Activated T-cell treated with anti-CD3 and anti-CD28 coated beads for 4 hours (primary cell): Measurements from ENCODE around the gene LRRC10B.

Experiments used
- DNase-seq: peaks from one replicate; pipeline ENCODE4 v3.0.0-alpha.2; 2020

The LRRC10B gene

DNA sequence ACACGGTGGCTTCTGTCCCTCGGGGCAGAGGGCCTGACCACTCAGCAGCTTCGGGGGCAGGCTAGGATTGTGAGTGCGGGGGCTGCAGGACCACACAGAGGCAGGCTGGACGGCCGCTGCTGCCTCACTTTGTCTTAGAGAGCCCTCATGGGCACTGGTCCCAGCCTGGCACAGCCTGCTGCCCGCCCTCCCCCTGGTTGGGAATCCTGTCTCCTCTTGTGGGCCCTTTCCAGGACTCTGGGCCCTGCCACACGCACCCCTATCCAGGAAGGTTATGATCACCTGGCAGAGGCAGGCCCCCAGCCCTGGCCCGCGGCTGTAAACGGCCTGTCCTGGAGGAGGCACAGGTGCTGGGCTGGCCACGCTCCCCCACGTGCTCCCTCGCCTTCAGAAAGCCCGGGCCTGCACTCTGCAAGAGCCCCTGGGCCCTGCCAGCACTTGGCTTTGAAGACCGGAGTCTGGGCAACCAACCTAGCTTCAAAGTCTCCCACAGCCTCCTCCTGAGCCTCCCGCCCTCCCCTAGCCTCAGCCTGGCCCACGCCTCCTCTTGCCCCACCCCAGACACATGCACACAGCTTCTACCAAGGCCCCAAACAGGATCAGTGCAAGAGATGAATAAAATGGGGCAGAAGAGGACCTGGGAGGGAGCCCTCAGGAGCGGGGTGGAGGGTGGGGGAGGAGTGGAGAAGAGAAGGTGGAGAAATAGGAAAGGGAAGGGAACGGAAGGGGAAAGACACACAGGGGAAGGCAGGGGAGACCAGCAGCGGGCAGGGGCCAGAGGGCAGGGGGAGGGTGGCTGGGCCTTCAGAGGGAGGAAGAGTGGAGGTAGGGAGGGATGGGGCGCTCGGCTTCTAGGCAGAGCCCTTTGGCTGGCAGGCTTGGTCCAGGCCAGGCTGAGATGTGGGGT is 41.4 kb downstream of the LRRC10B start:
- DNase-seq: no peak

DNA sequence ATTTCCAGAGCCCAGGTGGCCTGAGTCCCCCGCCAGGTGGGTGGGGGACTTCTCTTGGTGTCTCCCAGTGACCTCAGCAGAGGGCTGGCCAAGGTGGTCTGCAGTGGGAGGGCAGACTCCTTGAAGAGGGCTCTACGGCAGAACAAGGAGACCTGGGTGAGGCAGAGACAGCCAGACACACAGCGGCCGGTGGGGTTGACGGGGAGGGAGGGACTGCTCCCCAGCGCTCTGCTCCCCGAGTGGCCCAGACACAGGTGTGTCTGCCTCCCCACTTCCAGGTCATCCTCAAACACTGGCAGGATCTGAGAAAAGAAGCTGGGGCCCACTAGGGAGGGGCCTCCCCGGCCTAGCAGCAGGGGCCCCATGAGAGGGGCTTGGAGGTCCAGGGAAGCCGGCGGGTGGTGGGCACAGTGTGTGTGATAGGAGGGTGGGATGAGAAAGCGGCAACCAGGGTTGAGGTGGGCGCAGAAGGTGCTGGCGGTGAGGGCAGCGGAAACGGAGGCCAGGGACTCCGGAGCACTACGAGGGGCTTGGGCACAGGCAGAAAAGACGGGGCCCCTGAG is 42.2 kb downstream of the LRRC10B start:
- DNase-seq: no peak

DNA sequence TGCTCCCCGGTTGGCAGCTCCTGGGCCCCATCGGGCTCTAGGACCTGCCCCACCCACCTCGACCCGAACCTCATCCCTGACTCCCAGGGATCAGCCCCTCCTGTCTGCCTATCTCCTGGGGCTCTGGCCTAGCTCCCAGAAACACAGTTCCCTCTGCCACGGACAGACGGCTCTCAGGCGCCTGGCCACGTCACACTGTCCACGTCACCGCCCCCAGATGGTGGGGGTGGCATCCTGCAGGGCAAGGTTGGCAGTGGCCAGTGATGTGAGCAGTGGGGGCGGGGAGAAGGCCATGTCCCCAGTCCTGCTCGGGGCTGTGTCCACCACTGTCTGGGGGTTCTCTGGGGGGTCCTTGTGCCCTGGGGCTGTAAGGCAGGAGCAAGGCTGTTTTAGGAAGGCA is 43.1 kb downstream of the LRRC10B start:
- DNase-seq: no peak

DNA sequence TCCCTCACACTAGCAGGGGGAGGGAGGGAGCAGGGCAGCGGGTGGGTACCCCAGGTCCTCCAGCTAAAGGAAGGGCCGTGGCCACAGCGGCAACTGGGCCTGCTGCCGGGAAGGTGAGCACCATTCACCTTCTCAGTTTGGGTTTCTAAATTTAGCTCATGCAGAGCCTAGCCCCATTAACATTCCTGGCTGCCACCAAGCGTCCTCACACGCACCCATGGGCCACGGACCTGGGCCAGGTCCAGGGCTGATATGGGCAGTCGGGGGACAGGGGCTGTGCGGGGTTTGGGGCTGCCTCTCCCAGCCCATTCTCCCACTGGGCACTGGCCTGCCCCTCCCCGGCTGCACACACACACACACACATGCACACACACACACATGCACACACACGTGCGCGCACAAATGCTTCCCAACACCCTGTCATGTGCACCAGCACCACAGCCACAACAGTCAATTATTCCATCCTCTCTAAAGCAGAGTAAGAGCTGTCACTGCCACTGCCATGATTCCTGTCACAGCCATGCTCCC is 43.6 kb downstream of the LRRC10B start:
- DNase-seq: no peak

DNA sequence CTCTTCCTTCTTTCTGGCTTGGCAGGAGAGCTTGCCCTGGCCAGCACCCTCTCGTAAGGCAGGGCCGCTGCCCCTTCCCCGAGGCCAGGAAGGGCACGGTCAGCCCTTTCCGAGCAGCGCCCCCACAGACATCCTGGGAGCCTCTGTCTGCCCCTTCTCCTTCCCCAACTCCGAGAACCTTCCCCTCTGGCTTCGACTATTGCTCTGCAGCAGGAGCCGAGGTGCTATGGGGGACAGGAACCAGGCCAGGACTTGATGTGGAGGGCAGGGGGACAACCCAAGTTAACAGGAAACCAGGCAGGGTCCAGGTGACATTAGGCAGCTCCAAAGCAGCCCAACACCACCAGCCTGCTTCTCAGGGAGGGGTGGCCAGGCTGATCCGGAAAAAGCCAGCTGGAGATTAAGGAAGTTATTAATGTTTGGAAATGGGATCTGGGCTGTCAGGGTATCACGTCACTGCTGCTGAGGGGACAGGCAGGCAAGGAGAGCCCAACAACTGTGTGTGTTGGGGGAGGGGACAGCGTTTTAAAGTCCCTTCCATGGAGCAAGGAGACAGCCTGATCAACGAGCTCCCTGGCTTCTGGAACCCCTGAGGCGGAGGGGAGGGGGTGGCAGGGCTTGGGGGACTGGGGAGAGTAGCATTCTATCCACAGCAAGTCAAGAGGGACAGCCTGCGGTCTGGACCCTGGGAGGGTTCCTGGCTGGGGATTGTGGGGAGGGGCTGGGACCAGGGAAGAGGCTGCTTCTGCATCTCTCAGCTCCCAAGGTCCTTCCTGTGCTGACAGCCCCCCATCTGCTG is 45.0 kb downstream of the LRRC10B start:
- no peak for DNase-seq

DNA sequence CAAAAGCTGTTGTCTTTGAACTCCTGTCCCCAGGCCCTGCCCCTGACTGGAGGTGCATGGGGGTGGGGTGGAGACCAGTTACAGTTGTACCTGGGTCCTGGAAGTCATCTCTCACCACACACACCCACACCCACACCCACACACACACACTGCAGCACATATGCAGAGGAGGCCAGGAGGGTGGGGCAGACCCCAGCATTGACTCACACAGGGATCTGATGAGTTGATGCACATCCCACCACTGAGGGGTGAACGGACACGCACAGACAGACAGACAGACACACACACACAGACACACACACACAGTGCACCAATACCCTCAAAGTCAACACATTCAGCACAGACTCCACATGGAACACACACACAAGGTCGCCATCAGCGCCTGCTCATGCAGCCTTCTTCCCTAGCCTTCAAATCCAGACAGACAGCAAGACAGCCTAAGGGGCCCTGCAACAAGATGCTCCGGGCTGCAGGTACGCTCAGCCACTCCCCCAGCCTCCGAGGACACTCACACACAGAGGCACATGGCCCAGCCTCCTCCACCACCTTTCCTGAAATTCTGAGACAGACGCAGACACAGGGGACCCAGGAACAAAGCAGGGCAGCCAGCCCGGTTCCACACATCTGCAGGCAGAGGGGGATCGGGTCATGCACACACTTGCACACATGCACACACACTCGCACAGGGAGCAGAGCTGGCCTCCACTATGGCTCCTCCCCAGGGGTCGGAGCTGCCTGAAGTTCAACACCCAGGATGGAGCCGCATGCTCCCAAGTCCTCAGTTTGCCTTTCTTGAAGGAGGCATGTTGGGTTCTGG is 45.8 kb downstream of the LRRC10B start:
- peak; percentile 61 for DNase-seq

DNA sequence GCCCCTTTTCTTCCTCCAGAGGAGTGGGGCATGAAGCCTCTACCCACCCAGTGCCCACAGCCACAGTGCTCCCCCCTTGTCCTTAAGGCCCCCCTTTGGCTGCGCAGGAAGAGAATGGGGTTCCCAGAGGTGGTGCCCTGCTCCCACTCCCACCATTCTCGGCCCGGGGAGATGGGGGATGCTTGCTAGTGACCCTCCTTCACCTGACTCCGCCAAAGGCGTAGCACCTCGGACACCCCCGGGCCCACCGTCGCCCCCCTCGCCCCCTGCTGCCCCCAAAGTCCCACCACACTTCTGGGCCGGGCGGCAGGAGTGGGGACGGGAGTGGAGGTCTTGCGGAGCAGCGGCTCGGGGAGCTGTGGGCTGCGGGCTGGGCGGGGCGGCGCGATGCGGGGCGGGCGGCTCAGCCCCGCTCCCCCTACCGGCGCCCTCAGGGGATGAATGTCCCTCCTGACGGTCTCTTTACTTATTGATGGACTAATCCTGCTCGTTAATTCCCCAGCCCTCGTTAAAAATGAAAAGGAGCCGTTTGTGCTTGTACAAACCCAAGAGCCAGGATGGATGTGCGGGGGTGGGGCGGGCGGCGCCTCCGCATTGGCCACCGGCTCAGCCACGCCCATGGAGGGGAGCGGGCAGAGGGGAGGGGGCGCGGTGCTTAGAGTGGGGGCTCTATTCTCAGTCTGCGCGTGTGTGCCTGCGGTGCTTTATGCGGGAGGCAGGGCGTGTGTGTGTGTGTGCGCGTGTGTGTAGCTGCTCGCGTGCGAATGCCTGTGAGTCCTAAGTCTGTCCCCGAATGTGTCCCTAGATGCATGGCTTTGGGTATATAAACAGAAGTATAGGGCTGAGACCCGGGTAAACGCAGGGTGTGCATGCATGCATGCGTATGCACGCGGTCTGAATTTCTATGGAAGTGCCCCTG is 46.8 kb downstream of the LRRC10B start:
- DNase-seq: no peak

DNA sequence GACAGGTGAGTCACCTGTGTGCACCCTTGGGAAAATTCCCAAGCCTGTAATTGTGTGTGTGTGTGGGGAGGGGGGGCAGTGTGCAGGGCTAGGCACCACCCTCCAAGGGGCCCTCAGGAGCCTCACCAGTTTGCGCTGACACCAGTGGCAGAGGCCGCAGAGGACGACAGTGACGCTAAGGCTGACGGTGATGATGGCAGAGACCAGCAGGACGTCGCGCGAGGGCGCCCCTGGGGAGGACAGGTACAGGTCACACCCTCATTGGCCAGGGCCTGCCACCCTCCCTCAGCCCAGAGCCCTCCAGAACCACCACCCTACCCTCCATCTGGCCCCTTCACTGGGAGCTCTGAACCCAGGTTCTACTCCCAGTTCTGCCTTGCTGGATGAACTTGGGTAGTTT is 47.4 kb downstream of the LRRC10B start:
- no peak for DNase-seq

DNA sequence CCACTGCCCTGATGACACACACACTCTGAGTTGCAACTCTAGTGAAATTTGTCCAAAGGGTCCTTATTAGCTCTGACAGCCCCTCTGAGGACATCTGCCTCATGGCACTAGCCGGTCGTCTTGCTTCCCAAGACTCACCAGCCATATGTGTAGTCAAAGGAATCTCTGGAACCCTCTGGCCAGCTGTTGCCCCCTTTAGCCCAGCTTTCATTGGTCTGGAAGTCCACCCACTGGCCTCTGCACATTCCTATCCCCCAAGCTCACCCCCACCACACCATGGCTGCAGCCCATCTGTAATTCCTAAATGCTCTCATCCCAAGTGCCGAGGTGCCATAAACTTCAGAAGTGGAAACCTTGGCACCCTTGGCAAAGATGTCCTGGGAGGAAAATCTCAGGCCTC is 48.1 kb downstream of the LRRC10B start:
- no peak for DNase-seq
